Activated CD4-positive, alpha-beta T cell treated with anti-CD3 and anti-CD28 coated beads for 1 hour (primary cell): ENCODE data around the gene CD24.
A peak's percentile ranks its signal among the peaks of the same experiment; 100 is the strongest.
"Not testable (repeated sequence)": the region's sequence is repeated elsewhere in the genome, so short reads cannot be mapped to it uniquely, and the experiment has no call there.

Experiments
- DNase-seq: peaks from one replicate; pipeline ENCODE4 v3.0.0-alpha.2; 2020

CD24 gene

GRCh38 chr6:106974336-106974998 is at the start of gene CD24:
TSS of gene CD24 (minus strand) at chr6:106974729. CDS start at chr6:106974646, 83 bp downstream.
- no peak for DNase-seq

- DNase-seq, result no peak
Observed at GRCh38 chr6:107021446-107022185, 47.1 kb upstream of the CD24 start.

GRCh38 chr6:107020239-107020638 is 45.7 kb upstream of the CD24 start:
- no peak for DNase-seq

- not testable (repeated sequence) for DNase-seq
Observed at GRCh38 chr6:107019628-107020027, 45.1 kb upstream of the CD24 start.

GRCh38 chr6:107019047-107019446 is 44.5 kb upstream of the CD24 start:
- no peak for DNase-seq

- no peak for DNase-seq
Observed at GRCh38 chr6:107009499-107009898, 35.0 kb upstream of the CD24 start.

GRCh38 chr6:106997392-106998158 is 23.0 kb upstream of the CD24 start:
- no peak for DNase-seq

- no peak for DNase-seq
Observed at GRCh38 chr6:106995640-106996039, 21.1 kb upstream of the CD24 start.

- not testable (repeated sequence) for DNase-seq
Observed at GRCh38 chr6:106989737-106990136, 15.2 kb upstream of the CD24 start.

- DNase-seq, result no peak
Observed at GRCh38 chr6:106988664-106989063, 14.1 kb upstream of the CD24 start.

- no peak for DNase-seq
Observed at GRCh38 chr6:106981926-106982325, 7.4 kb upstream of the CD24 start.

- no peak for DNase-seq
Observed at GRCh38 chr6:106980926-106981325, 6.4 kb upstream of the CD24 start.

GRCh38 chr6:106979435-106979884 is 4.9 kb upstream of the CD24 start:
- peak; percentile 63 for DNase-seq

- no peak for DNase-seq
Observed at GRCh38 chr6:106977246-106977645, 2.7 kb upstream of the CD24 start.

GRCh38 chr6:106976270-106976669 is 1.7 kb upstream of the CD24 start:
- DNase-seq, result no peak

- no peak for DNase-seq
Observed at GRCh38 chr6:106975738-106976064, 1.2 kb upstream of the CD24 start.

- no peak for DNase-seq
Observed at GRCh38 chr6:106974999-106975737, 639 bp upstream of the CD24 start.

GRCh38 chr6:106973836-106974335 is 643 bp downstream of the CD24 start:
- no peak for DNase-seq

GRCh38 chr6:106973018-106973835 is 1.3 kb downstream of the CD24 start:
- no peak for DNase-seq

GRCh38 chr6:106972500-106972899 is 2.0 kb downstream of the CD24 start:
- DNase-seq, result no peak

- DNase-seq, result not testable (repeated sequence)
Observed at GRCh38 chr6:106970769-106971168, 3.8 kb downstream of the CD24 start.
